ENCODE data around the gene TRIM32. TPM values are rescaled to one million over a fixed set of nuclear protein-coding genes. Genes with fewer than 3 reads are reported as not detected.

TRIM32 gene
- total RNA-seq, 1 experiment from 2014 or later = 17.5 TPM

DNA sequence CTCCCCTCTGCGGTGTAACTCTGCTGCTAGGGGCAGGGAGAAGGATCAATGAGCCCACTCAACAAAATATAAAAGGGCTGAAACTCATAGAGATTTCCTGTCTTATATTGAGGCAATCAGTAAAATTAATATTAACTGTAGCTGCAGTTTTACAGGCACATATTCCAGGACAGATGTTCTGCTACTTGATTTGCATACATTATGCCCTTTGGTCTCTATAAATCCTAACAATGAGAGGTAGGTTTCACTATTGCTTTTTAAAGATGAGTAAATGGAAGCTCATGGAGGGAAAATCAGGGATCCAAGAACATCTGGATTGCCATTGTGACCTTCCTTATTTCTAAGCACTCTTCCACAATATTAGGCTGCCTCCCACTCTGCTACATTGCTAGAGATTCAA, 23.5 kb upstream of the TRIM32 start:
- no peak overlapping the region for H3K4me3 Mint-ChIP-seq
- H3K4me1 Mint-ChIP-seq = peaks cover 1% of the 10 kb centered on the region; the same call in 1 of the 2 replicates
- H3K27ac Mint-ChIP-seq = no peak overlapping the region
- no peaks in the 10 kb centered on the region for H3K27me3 Mint-ChIP-seq (ENCODE audit: low read depth)
- ATAC-seq (no peak), DNase-seq (ENCODE audit: low spot score) (no peak)
- ChIA-PET POLR2A (no interaction called here), CTCF (interaction anchor here (0.6 kb wide), 1 partner anchor 74 kb away, joined by 3 read pairs; no protein-coding TSS in a partner anchor)
- TF ChIP-seq ESRRA (CRISPR knock-in tag; IDR thresholded peaks at IDR 0.05; ENCODE audit: borderline replicate concordance) (no peak), ZNF263 (CRISPR knock-in tag; IDR thresholded peaks at IDR 0.05; ENCODE audit: low read depth) (no peak), NR3C1 (CRISPR knock-in tag; conservative IDR thresholded peaks at IDR 0.05; ENCODE audit: low read depth) (no peak), ZNF232 (CRISPR knock-in tag; IDR thresholded peaks at IDR 0.05) (no peak), ZBTB21 (CRISPR knock-in tag; IDR thresholded peaks at IDR 0.05; ENCODE audit: borderline replicate concordance) (no peak), MXD4 (CRISPR knock-in tag; IDR thresholded peaks at IDR 0.05; ENCODE audit: borderline replicate concordance) (no peak), ZNF317 (CRISPR knock-in tag; IDR thresholded peaks at IDR 0.05; ENCODE audit: borderline replicate concordance, low read depth) (no peak), ZNF121 (CRISPR knock-in tag; IDR thresholded peaks at IDR 0.05) (no peak)
- TF ChIP-seq, protein P1, sequence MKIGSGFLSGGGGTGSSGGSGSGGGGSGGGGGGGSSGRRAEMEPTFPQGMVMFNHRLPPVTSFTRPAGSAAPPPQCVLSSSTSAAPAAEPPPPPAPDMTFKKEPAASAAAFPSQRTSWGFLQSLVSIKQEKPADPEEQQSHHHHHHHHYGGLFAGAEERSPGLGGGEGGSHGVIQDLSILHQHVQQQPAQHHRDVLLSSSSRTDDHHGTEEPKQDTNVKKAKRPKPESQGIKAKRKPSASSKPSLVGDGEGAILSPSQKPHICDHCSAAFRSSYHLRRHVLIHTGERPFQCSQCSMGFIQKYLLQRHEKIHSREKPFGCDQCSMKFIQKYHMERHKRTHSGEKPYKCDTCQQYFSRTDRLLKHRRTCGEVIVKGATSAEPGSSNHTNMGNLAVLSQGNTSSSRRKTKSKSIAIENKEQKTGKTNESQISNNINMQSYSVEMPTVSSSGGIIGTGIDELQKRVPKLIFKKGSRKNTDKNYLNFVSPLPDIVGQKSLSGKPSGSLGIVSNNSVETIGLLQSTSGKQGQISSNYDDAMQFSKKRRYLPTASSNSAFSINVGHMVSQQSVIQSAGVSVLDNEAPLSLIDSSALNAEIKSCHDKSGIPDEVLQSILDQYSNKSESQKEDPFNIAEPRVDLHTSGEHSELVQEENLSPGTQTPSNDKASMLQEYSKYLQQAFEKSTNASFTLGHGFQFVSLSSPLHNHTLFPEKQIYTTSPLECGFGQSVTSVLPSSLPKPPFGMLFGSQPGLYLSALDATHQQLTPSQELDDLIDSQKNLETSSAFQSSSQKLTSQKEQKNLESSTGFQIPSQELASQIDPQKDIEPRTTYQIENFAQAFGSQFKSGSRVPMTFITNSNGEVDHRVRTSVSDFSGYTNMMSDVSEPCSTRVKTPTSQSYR (CRISPR knock-in tag; IDR thresholded peaks at IDR 0.05) = no peak
- TF ChIP-seq, protein P2, sequence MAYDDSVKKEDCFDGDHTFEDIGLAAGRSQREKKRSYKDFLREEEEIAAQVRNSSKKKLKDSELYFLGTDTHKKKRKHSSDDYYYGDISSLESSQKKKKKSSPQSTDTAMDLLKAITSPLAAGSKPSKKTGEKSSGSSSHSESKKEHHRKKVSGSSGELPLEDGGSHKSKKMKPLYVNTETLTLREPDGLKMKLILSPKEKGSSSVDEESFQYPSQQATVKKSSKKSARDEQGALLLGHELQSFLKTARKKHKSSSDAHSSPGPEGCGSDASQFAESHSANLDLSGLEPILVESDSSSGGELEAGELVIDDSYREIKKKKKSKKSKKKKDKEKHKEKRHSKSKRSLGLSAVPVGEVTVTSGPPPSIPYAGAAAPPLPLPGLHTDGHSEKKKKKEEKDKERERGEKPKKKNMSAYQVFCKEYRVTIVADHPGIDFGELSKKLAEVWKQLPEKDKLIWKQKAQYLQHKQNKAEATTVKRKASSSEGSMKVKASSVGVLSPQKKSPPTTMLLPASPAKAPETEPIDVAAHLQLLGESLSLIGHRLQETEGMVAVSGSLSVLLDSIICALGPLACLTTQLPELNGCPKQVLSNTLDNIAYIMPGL (CRISPR knock-in tag; IDR thresholded peaks at IDR 0.05) = no peak
- TF ChIP-seq, protein P3, sequence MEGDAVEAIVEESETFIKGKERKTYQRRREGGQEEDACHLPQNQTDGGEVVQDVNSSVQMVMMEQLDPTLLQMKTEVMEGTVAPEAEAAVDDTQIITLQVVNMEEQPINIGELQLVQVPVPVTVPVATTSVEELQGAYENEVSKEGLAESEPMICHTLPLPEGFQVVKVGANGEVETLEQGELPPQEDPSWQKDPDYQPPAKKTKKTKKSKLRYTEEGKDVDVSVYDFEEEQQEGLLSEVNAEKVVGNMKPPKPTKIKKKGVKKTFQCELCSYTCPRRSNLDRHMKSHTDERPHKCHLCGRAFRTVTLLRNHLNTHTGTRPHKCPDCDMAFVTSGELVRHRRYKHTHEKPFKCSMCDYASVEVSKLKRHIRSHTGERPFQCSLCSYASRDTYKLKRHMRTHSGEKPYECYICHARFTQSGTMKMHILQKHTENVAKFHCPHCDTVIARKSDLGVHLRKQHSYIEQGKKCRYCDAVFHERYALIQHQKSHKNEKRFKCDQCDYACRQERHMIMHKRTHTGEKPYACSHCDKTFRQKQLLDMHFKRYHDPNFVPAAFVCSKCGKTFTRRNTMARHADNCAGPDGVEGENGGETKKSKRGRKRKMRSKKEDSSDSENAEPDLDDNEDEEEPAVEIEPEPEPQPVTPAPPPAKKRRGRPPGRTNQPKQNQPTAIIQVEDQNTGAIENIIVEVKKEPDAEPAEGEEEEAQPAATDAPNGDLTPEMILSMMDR (IDR thresholded peaks at IDR 0.05) = no peak
- TF ChIP-seq, protein P4, sequence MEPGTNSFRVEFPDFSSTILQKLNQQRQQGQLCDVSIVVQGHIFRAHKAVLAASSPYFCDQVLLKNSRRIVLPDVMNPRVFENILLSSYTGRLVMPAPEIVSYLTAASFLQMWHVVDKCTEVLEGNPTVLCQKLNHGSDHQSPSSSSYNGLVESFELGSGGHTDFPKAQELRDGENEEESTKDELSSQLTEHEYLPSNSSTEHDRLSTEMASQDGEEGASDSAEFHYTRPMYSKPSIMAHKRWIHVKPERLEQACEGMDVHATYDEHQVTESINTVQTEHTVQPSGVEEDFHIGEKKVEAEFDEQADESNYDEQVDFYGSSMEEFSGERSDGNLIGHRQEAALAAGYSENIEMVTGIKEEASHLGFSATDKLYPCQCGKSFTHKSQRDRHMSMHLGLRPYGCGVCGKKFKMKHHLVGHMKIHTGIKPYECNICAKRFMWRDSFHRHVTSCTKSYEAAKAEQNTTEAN (CRISPR knock-in tag; IDR thresholded peaks at IDR 0.05) = no peak
- TF ChIP-seq, protein P5, sequence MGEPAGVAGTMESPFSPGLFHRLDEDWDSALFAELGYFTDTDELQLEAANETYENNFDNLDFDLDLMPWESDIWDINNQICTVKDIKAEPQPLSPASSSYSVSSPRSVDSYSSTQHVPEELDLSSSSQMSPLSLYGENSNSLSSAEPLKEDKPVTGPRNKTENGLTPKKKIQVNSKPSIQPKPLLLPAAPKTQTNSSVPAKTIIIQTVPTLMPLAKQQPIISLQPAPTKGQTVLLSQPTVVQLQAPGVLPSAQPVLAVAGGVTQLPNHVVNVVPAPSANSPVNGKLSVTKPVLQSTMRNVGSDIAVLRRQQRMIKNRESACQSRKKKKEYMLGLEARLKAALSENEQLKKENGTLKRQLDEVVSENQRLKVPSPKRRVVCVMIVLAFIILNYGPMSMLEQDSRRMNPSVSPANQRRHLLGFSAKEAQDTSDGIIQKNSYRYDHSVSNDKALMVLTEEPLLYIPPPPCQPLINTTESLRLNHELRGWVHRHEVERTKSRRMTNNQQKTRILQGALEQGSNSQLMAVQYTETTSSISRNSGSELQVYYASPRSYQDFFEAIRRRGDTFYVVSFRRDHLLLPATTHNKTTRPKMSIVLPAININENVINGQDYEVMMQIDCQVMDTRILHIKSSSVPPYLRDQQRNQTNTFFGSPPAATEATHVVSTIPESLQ (CRISPR knock-in tag; IDR thresholded peaks at IDR 0.05) = no peak
- peaks cover 2% of the 10 kb centered on the region for H3K9me3 Mint-ChIP-seq
- no peaks in the 10 kb centered on the region for H3K36me3 Mint-ChIP-seq

DNA sequence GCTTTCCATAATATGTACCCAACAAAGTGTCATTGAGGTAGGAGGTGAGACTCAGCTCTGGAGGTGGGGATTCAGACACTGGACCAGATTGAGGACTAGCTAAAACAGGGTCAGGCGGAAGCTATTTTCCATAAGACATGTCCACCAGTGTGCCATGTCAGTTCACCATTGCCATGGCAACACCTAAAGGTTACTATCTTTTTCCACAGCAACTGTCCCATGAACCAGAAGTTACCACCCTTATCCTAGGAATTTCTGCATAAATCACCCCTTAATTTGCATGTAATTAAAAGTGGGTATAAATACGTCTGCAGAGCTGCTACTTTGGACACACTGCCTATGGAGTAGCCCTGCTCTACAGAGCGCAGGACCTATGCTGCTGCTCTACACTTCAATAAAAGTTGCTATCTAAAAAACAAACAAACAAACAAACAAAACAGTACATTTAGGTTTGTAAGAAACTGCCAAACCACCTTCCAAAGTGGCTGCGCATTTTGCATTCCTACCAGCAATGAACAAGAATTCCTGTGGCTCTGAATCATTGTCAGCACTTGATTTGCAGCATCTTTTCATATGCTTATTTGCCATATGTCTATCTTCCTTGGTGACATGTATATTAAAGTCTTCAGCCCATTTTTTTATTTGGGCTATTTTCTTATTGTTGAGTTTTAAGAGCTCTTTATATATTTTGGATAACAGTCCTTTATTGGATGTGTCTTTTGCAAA, 18.0 kb upstream of the TRIM32 start:
- Mint-ChIP-seq H3K9me3 (peaks cover 38% of the 10 kb centered on the region), H3K4me3 (no peak overlapping the region), H3K27ac (no peak overlapping the region), H3K36me3 (peaks cover 30% of the 10 kb centered on the region), H3K4me1 (no peaks in the 10 kb centered on the region), H3K27me3 (ENCODE audit: low read depth) (peaks cover 5% of the 10 kb centered on the region; the same call in 1 of the 2 replicates)
- DNase-seq (ENCODE audit: low spot score) = no peak
- ChIA-PET POLR2A (interaction anchor here (0.7 kb wide), 1 partner anchor 521 kb away, joined by 3 read pairs; no protein-coding TSS in a partner anchor), CTCF (no interaction called here)
- no peak for ATAC-seq
- TF ChIP-seq ZNF317 (CRISPR knock-in tag; IDR thresholded peaks at IDR 0.05; ENCODE audit: borderline replicate concordance, low read depth) (no peak), SOX15 (CRISPR knock-in tag; IDR thresholded peaks at IDR 0.05) (no peak), TEAD4 (CRISPR knock-in tag; IDR thresholded peaks at IDR 0.05) (no peak), NR1H2 (CRISPR knock-in tag; IDR thresholded peaks at IDR 0.05) (no peak), SMAD4 (CRISPR knock-in tag; IDR thresholded peaks at IDR 0.05) (no peak), SMAD3 (CRISPR knock-in tag; IDR thresholded peaks at IDR 0.05; ENCODE audit: borderline replicate concordance) (no peak)
- TF ChIP-seq, protein P6, sequence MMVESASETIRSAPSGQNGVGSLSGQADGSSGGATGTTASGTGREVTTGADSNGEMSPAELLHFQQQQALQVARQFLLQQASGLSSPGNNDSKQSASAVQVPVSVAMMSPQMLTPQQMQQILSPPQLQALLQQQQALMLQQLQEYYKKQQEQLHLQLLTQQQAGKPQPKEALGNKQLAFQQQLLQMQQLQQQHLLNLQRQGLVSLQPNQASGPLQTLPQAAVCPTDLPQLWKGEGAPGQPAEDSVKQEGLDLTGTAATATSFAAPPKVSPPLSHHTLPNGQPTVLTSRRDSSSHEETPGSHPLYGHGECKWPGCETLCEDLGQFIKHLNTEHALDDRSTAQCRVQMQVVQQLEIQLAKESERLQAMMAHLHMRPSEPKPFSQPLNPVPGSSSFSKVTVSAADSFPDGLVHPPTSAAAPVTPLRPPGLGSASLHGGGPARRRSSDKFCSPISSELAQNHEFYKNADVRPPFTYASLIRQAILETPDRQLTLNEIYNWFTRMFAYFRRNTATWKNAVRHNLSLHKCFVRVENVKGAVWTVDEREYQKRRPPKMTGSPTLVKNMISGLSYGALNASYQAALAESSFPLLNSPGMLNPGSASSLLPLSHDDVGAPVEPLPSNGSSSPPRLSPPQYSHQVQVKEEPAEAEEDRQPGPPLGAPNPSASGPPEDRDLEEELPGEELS (CRISPR knock-in tag; IDR thresholded peaks at IDR 0.05) = no peak
- TF ChIP-seq, protein P4 (CRISPR knock-in tag; IDR thresholded peaks at IDR 0.05) = no peak

Measured in WTC11 (cell line).